HCT116 (cell line): ENCODE results near the gene EXD3. TPM values are rescaled to one million over a fixed set of nuclear protein-coding genes. Genes with fewer than 3 reads are reported as not detected.

Experiments used
- ATAC-seq: fragments of 200-7000 bp; cut with Tn5 transposase; 2 replicates; pipeline ENCODE4 v1.9.1; 2020; ENCODE audit warnings: mild to moderate bottlenecking, moderate library complexity
- BruUV-seq: library from RNA; stranded (reverse); fragments of 400-500 nt; replicated peaks from 2 replicates; lab custom pipeline; 2021; lab: Mats Ljungman, UMichigan
- CTCF ChIA-PET: fragments of 300-600 bp; sonication (Branson Sonifier 250); formaldehyde crosslinking; loops from one replicate; lab custom pipeline; 2021; ENCODE audit warnings: antibody characterized with exemption; lab: Charles Lee
- POLR2A ChIA-PET: fragments of 300-600, 350-600 bp; sonication (Branson Sonifier 250); formaldehyde crosslinking; loops from one replicate; lab custom pipeline; 2021; ENCODE audit warnings: antibody characterized with exemption; lab: Charles Lee
- RAD21 ChIA-PET, 2 experiments: fragments of 300-600 bp; sonication (Branson Sonifier 250); formaldehyde crosslinking; loops; one replicate each; lab custom pipeline; 2023; ENCODE audit warnings: low total read pairs in 2 of 2; ENCODE audit not compliant: uncharacterized antibody in 2 of 2, unreplicated experiment in 2 of 2, low non-redundant PET in 1 of 2; lab: Charles Lee
- DNase-seq: peaks from one replicate; pipeline ENCODE4 v3.0.0-alpha.2; 2010; ENCODE audit warnings: low read depth, low spot score
- H2AFZ ChIP-seq: fragments of 200-600 bp; shearing (Covaris generic), sonication (generic); 2 replicates; pipeline ENCODE4 v1.6.1; 2017; ENCODE audit warnings: low read depth, mixed run types, mixed read lengths, antibody characterized with exemption, low read length; ENCODE audit not compliant: poor library complexity, severe bottlenecking
- H3K27ac ChIP-seq: 2 replicates; pipeline ENCODE4 v1.5.1; 2012; ENCODE audit warnings: low read depth, low read length
- H3K27me3 ChIP-seq: fragments of 200-600 bp; sonication (generic); 2 replicates; pipeline ENCODE4 v1.6.1; 2016; ENCODE audit warnings: mixed run types, low read length, mixed read lengths; ENCODE audit not compliant: insufficient read depth
- H3K36me3 ChIP-seq, 2 experiments: fragments of 200-500 bp in 1 of 2; fragments of 200-600 bp in 1 of 2; sonication (Bioruptor generic) in 1 of 2; sonication (generic) in 1 of 2; 2 replicates each; pipeline versions ENCODE4 v1.5.1 to v1.6.1; 2014 to 2016; ENCODE audit warnings: low read length in 2 of 2, inconsistent platforms in 1 of 2, mixed read lengths in 1 of 2, mixed run types in 1 of 2; ENCODE audit not compliant: insufficient read depth in 2 of 2, control insufficient read depth in 1 of 2
- H3K4me1 ChIP-seq, 2 experiments: fragments of 200-600 bp in 1 of 2; sonication (generic) in 1 of 2; 2 replicates each; pipeline versions ENCODE4 v1.5.1 to v1.6.1; 2012 to 2017; ENCODE audit warnings: low read length in 2 of 2, inconsistent platforms in 1 of 2, mild to moderate bottlenecking in 1 of 2, mixed read lengths in 1 of 2, mixed run types in 1 of 2, moderate library complexity in 1 of 2; ENCODE audit not compliant: insufficient read depth in 2 of 2, control insufficient read depth in 1 of 2
- H3K4me2 ChIP-seq: fragments of 200-600 bp; sonication (generic); 2 replicates; pipeline ENCODE4 v1.6.1; 2017; ENCODE audit warnings: mixed run types, low read length, mixed read lengths
- H3K4me3 ChIP-seq, 2 experiments: fragments of 200-600 bp in 1 of 2; sonication (generic) in 1 of 2; replicated peaks in 1 of 2; 2 replicates each; pipeline ENCODE4 v1.5.1; 2011 to 2016; ENCODE audit warnings: low read length in 2 of 2, control low read depth in 1 of 2, low read depth in 1 of 2, mild to moderate bottlenecking in 1 of 2, mixed read lengths in 1 of 2, mixed run types in 1 of 2
- H3K79me2 ChIP-seq: fragments of 200-600 bp; sonication (generic); 2 replicates; pipeline ENCODE4 v1.6.1; 2017; ENCODE audit warnings: mild to moderate bottlenecking, mixed run types, low read length, moderate library complexity, mixed read lengths; ENCODE audit not compliant: insufficient read depth
- H3K9ac ChIP-seq: fragments of 200-600 bp; sonication (generic); 2 replicates; pipeline ENCODE4 v1.6.1; 2016; ENCODE audit warnings: low read length, mixed read lengths
- H3K9me2 ChIP-seq: fragments of 200-600 bp; sonication (generic), shearing (Covaris generic); 2 replicates; pipeline ENCODE4 v1.6.1; 2017; ENCODE audit warnings: mixed run types, mild to moderate bottlenecking, moderate library complexity; ENCODE audit not compliant: insufficient read depth
- H3K9me3 ChIP-seq, 2 experiments: fragments of 200-500 bp in 1 of 2; fragments of 200-600 bp in 1 of 2; sonication (Bioruptor generic) in 1 of 2; sonication (generic) in 1 of 2; 2 replicates each; pipeline ENCODE4 v1.6.1; 2014 to 2017; ENCODE audit warnings: low read length in 2 of 2, mixed read lengths in 2 of 2, inconsistent platforms in 1 of 2, low read depth in 1 of 2, mild to moderate bottlenecking in 1 of 2, mixed run types in 1 of 2, moderate library complexity in 1 of 2; ENCODE audit not compliant: control insufficient read depth in 1 of 2, insufficient read depth in 1 of 2
- H4K20me1 ChIP-seq: fragments of 200-600 bp; sonication (generic), shearing (Covaris generic); 2 replicates; pipeline ENCODE4 v1.6.1; 2017; ENCODE audit warnings: mixed run types, mild to moderate bottlenecking, moderate library complexity; ENCODE audit not compliant: insufficient read depth
- CTCF ChIP-seq, 3 experiments: fragments of 200-600 bp in 1 of 3; sonication (generic) in 1 of 3; IDR thresholded peaks in 2 of 3; conservative IDR thresholded peaks in 1 of 3; 2 replicates each; pipeline ENCODE4 v1.5.1; 2012 to 2017; ENCODE audit warnings: low read depth in 2 of 3, low read length in 2 of 3, antibody characterized with exemption in 1 of 3, borderline replicate concordance in 1 of 3, control low read depth in 1 of 3, mild to moderate bottlenecking in 1 of 3, mixed read lengths in 1 of 3, mixed run types in 1 of 3, moderate library complexity in 1 of 3; ENCODE audit not compliant: insufficient read depth in 1 of 3
- EZH2phosphoT487 ChIP-seq: fragments of 200-600 bp; IDR thresholded peaks from 2 replicates; pipeline ENCODE4 v1.6.1; 2018; ENCODE audit warnings: antibody characterized with exemption, borderline replicate concordance
- FOSL1 ChIP-seq: IDR thresholded peaks from 2 replicates; pipeline ENCODE4 v1.6.1; 2012; ENCODE audit warnings: low read depth
- TCF7L2 ChIP-seq: IDR thresholded peaks from 2 replicates; pipeline ENCODE4 v1.7.0; 2011; ENCODE audit warnings: borderline replicate concordance, inconsistent platforms; ENCODE audit not compliant: insufficient read depth, insufficient read length; ENCODE audit errors: extremely low read depth
- YY1 ChIP-seq: IDR thresholded peaks from 2 replicates; pipeline ENCODE4 v1.6.1; 2011; ENCODE audit warnings: low read length, low read depth, moderate library complexity, mild to moderate bottlenecking; ENCODE audit not compliant: insufficient replicate concordance; ENCODE audit errors: extremely low read depth
- ZNF274 ChIP-seq: fragments of 200-500 bp; sonication (Bioruptor generic); IDR thresholded peaks from 2 replicates; pipeline ENCODE4 v1.6.1; 2014; ENCODE audit warnings: mild to moderate bottlenecking, low read depth, low read length, inconsistent platforms
- intact Hi-C: fragments of 100-400 bp; cut with micrococcal nuclease; formaldehyde crosslinking; loops from 2 replicates; pipeline ENCODE4 v1.10.0; 2022
- total RNA-seq: library from RNA; stranded (reverse); gene quantifications from one replicate; pipeline ENCODE4 v1.2.1, GENCODE V29; 2021; ENCODE audit not compliant: unreplicated experiment

The EXD3 gene
- total RNA-seq, 1 experiment from 2014 or later: 25.4 TPM

GRCh38 chr9:137449931-137450538 lies 27.1 kb upstream of the EXD3 start:
- no peak overlapping the region for H3K4me2 ChIP-seq
- peaks cover 19 to 31% of the 10 kb centered on the region in 2 experiments for H3K4me1 ChIP-seq
- H4K20me1 ChIP-seq: peaks cover 4% of the 10 kb centered on the region; the same call in 1 of the 2 replicates
- CTCF ChIA-PET: no interaction called here
- no peak for DNase-seq
- H3K27me3 ChIP-seq: no peaks in the 10 kb centered on the region
- TF ChIP-seq ZNF274 (no peak), TCF7L2 (peak; percentile 93), YY1 (no peak), EZH2phosphoT487 (no peak), CTCF (IDR thresholded peaks at IDR 0.05 in 2 of 3, conservative IDR thresholded peaks at IDR 0.05 in 1 of 3; ENCODE audit: borderline replicate concordance in 1 of 3, insufficient read depth in 1 of 3, low read depth in 2 of 3, low read length in 2 of 3) (no peak), FOSL1 (no peak)
- RAD21 ChIA-PET: interaction anchor here in 1 of 2 experiments (0.6 kb wide), 1 partner anchor 155 kb away, joined by 7 read pairs; no protein-coding TSS in a partner anchor
- POLR2A ChIA-PET: no interaction called here
- H3K79me2 ChIP-seq: peaks cover 12% of the 10 kb centered on the region; the same call in 1 of the 2 replicates
- H3K9me3 ChIP-seq: no peaks in the 10 kb centered on the region
- BruUV-seq: no TSS peak
- H3K9me2 ChIP-seq: no peaks in the 10 kb centered on the region
- no peak overlapping the region for H2AFZ ChIP-seq
- H3K27ac ChIP-seq: no peak overlapping the region
- H3K9ac ChIP-seq: no peak overlapping the region
- no peak for ATAC-seq
- intact Hi-C loops: no loop called here
- H3K36me3 ChIP-seq: peaks cover 8 to 29% of the 10 kb centered on the region in 2 experiments; a peak in 3 of 4 replicates
- no peak overlapping the region for H3K4me3 ChIP-seq
